HS-27A (cell line): ENCODE results near the gene FAM50A.
"Not testable (repeated sequence)": the region's sequence is repeated elsewhere in the genome, so short reads cannot be mapped to it uniquely, and the experiment has no call there.

Experiments used
- DNase-seq: peaks from one replicate; pipeline ENCODE4 v3.0.0-alpha.2; 2012; ENCODE audit warnings: low read depth, missing footprints

The FAM50A gene

DNA sequence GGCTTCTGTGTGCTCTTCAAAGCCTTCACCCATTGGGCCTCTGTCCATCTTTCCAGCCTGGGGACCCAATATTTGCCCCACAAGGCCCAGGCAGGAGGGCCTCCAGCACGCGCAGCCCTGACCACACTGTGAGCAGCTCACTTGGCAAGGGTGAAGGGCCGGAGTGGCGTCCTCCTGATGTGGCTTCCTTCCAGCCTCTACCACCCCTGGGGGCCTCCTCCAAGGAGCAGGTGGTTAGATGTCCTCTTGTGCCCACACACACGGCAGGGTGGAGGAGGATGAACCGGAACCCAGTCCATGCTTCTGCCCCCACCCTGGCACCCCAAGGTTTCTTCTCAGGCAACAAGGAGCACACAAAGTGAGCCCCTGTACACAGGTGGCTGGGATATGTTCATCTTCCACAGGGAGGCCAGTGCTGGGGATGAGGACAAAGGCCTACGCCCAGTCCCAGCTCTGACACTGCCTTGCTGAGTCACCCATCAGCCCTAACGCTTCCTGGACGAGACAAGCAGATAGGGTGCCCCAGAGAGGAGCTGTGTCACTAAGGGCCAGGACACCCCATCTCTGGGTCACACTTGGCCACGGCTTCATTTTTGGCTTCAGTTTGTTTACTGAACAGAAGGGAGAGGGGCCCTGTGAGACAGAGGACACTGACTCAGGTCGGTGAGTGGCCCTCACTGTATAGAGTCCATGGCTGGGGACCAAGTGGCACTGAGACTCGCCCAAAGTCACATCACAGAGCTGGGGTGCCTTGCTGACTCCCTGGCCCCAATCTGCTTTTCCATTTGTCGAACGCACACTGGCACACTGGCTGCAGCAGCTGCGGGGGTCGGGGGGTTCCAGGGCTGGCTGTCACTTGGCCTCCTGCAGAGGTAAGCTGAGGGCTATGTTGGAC lies 40.6 kb downstream of the FAM50A start:
- no peak for DNase-seq

DNA sequence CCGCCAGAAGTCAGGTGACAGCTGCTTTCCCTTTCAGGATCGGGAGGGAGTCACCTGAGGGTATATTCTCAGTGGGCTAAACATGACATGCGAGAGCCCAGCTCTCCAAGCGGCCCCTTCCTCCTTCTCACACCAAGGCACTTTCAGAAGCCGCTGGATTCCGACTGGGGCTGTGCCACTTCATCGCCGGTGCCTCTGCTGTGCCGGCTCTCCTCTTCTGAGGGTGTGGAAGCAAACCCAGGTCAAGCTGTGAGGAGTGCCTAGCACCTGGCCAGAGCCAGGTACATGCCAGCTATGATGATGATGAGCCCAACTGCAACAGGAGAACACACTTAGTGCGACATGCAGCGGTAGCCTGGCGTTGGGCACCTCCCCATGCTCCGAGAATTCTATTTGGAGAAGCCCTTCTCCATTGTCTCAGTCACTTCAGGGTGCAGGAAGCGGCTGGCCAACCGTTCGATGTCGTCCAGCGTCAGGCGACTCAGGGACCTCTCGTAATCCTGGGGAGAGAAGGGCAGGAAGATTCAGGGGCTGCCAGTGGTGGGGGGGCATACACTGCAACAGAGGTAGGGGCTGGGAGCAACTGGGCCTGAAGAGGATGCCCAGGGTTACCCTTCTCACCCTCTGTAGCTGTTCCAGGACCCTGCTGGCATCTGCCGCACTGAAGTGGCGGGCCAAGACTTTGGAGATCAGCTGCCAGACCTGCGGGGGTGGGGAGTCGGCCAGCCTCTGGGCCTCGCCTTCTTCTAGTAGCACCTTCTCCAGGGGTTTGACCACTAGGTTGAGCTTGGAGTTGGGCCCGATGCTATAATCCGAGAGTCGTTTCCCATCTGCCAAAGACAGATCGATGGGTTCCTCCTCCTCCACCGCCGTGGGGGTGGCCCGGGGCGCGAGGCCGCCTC lies 41.5 kb downstream of the FAM50A start:
- DNase-seq = no peak

DNA sequence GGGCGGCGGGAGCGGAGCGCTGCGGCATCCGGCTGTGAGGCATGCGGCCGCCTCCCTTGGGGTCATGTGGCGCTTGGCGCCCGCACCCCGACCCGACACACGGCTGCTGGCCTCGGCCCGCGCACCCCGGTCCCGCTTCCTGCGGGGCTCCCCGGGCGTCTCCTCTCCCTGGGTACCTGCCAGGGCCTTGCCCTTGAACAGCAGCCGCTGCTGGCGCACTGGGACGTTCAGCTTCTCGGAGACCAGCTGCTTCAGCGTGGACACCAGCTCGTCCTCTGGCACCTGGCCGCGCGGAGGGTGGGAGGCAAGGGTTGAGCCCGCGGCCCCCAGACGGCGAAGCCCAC lies 42.1 kb downstream of the FAM50A start:
- DNase-seq = no peak

DNA sequence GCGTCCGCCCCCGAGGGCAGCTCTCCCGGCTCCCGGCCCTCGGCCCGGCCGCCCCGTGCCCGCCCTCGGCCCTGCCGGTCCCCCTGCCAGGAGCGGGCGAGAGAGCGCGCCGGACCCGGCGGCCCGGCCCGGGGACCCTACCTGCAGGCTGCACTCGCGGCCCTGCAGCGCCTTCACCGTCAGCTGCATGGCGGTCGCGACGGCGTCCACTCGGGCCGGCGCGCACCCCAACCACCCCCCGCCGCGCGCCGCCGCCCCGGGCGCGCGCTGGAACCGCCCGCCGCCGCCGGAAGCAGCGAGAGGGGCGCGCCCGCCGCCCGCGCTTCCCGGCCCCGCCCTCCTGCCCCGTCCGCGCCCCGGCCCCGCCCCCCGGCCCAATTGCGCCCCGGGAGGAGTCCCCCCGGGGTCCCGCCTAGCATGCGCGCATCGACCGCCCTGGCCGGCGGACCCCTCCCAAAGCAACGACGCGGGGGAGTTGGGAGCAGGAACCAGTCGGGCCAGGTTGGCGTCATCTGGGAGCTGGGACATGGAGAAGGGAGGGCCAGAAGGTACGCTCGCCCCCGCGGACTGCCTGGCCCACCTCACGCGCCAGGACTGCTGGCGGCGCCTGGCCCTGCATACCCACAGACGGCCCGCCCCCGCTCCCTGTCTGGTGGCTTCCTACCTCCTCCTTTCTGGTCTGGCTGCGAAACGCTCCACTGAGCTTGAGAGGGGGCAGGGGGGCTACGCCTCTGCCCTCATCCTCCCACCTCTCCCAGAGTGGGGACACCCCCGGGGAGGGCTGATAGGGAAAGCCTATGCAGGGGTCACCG lies 42.7 kb downstream of the FAM50A start, which contains the start of gene UBL4A:
UBL4A (minus strand) TSS at position 220 of the 812 bp plus-strand sequence; CDS start at position 189, 31 bp downstream.
- DNase-seq = no peak

DNA sequence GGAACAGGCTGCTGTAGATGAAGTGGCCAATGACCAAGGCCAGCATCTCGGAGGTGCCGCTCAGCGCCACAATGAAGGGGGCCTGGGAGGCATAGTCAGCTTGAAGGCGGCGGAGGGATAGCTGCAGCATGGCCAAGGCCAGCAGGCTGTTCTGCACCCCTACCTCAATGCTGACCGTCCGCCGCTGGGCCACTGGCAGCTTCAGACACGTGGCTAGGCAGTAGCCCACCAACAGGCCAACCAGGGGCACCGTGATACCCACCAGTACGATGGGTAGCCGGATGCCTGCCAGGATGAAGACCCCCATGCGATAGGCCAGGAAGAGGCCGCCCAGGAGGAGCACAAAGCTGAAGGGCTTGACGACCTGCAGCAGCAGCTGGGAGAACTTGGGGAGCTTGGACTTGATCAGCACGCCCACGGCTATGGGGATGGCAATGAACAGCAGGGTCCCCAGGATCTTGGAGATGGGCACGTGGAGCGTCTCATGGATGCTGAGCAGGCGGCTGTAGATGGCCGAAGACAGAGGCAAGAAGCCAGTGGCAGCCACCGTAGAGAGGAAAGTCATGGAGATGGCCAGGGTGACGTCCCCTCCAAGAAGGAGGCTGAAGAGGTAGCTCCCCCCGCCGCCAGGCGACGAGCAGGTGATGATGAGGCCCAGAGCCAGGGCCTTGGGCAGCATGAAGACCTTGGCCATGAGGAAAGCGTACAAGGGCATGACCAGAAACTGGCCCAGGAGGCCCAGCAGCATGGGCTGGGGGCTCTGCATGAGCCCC lies 43.8 kb downstream of the FAM50A start:
- DNase-seq = no peak

DNA sequence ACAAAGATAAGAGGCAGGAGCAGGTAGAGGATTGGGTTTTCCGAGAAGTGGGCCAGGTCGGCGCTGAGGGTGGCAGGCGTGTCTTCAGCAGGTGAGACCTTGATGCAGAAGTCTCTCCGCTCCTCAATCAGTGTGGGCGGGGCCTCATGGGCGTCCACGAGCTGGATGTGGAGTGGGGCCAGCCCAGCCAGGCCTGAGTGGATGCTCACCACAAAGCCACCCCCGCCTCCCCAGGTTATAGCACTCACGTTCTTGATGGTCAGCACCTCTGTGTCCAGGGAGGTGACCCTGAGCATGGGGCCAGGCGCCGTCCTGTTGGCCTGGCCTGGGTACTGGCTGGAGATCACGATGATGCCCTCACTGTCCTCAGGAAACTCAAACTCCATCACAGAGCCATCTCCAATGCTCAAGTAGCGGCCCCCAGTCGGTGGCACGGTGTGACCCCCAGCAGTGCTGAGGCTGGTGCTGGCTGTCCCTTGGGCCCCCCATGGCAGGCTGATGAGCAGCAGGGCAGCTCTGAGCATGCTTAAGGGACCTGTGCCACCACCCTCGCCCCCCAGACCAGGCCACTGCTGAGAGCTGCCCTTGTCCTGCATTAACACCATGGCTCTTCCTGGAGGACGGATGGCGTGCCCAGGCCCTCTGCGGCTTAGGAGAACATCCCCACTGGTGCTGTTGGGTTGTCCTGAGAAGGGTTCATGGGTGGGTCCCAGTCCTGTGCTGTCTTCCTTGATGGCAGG lies 44.6 kb downstream of the FAM50A start:
- no peak for DNase-seq

DNA sequence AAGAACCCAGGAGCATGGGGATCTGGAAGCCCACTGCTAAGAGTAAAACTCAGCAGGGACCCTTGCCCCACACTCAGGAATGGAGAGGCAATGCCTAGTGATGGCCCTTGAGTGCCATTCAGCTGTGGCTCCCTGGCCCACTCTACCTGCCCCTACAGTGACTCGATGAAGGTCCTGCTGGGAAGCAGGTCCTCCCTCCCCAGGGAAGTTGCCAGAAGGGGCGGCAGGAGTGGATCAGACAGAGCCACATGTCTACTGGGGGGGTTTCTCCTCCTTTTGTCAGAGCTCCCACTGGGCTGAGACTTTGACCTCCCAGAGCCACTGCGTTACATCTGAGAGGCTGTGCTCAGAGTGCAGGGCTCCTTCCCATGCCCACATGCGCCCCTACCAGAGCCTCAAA lies 45.2 kb downstream of the FAM50A start:
- no peak for DNase-seq

DNA sequence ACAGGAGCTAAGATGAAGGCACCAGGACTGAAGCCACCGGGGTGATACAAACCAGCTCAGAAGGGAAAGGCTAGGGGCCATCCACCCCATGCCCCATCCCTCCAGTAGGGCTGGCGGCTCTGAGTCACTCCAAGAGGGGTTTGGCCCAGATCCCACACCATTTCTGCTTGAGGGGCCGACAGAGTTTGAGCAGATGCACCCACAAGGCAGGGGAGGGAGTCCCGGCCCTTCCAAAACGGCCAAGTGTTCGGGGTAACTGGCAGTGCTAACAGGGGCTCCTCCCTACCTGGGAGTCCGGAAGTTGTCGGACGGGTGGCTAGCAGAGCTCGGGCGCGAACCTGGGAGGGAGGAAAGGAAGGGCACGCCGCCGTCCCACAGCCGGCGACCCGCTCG lies 46.1 kb downstream of the FAM50A start:
- DNase-seq = peak; percentile 38

DNA sequence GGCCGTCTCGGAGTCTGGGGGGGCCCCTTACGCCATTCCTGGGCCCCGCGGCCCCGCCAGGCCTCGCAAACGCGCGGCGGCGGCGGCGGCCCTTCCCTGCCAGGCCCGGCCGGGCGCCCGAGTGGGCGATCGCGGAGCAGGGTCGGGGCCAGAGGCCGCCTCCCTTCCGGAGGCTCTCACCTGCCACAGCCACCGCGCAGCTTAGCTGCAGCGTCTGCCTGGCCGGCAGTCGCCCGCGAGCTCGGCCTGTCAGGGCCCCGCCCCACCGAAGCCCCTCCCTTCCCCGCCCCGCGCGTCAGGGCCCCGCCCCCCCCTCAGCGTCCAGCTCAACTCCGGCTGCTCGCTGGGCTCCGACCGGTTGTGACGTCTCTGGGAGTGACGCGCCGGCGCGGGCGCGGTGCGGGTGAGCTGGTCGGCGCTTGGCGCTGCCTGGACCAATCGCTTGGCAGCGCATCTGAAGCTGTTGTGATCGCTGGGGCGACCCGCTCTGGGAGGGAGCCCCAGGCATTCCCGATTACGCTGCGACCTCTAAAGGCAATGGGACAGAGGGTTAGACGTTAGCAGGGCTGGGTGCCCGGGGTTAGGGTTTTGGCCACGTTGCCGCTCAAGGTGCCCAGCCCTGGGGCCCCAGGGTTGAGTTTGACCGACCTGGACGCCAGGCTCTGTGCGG lies 46.6 kb downstream of the FAM50A start, which contains the start of gene SLC10A3:
SLC10A3 (minus strand) TSS at position 216 of the 670 bp plus-strand sequence. CDS start 1,689 bp downstream, outside the sequence.
- peak; percentile 78 for DNase-seq

DNA sequence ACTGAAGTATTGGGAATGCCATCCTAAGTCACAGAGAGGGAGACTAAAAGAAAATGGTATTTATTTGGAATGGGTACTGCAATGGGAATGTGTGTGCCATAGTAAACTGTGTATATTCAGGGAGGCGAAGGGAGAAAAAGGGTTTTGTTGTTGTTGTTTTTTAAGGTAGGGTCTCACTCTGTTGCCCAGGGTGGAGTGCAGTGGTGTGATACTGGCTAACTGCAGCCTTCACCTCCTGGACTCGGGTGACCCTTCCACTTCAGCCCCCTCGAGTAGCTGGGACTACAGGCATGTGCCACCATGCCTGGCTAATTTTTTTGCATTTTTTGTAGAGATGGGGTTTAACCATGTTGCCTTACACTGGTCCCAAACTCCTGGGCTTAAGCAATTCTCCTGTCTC lies 50.8 kb downstream of the FAM50A start:
- no peak for DNase-seq

DNA sequence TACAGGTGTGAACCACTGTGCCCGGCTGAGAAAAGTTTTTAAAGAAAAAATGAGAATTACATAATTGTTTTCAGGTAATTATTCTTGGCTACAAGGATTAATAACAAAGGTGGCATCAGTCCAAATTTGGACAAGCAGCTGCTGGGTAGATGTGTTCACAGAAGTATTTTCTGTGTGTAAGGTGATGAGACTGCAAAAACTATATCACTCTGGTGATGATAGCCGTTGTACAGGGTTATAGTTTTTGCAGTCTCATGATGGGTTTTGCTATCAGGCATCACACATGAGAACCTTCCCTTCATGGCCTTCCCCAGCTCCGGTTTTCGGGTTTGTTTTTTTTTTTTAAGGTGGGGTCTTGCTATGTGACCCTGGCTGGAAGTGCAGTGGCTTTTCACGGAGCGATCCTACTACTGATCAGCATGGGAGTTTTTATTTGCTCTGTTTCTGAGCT lies 51.6 kb downstream of the FAM50A start:
- no peak for DNase-seq

DNA sequence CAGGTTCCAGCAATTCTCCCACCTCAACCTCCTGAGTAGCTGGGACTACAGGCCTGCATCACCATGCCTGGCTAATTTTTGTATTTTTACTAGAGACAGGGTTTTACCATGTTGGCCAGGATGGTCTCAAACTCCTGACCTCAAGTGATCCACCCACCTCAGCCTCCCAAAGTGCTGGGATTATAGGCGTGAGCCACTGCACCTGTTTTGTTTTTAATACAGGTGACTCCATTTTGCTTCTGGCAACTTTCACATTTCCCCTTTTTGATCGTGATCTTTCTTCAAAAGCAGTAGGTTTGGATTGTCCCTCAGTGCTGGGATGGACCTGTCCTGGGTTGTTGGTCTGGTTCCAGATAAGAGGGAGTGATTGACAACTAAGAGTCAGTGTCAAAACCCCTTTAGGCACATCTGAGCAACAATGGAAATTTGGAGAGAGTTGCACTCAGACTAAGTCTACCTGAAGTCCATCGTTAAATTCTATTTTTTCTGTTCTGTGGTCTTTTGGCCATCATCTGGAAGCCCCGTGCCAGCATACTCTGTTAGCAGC lies 52.7 kb downstream of the FAM50A start:
- DNase-seq = not testable (repeated sequence)
